ENCODE data around the gene CDH8.

DNA sequence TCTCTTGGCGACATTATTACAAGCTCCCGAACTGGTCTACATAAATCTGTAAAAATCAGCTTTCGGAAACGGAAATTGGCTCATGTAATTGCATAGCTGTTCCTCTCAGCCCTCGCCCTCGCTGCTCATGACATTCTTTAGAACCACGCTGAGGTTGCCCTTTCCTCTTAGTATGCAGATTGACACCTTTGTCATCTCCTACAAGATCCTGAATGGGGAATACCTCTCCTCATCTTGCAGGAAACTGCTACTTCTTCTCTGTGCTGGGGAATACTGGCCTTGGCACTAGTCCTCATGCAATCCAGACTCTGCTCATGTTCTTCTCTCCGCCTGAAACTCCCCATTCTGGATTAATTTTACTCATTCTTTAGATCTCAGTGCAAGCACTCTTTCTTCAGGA lies 22.2 kb upstream of the CDH8 start:
- TF ChIP-seq, protein P1, sequence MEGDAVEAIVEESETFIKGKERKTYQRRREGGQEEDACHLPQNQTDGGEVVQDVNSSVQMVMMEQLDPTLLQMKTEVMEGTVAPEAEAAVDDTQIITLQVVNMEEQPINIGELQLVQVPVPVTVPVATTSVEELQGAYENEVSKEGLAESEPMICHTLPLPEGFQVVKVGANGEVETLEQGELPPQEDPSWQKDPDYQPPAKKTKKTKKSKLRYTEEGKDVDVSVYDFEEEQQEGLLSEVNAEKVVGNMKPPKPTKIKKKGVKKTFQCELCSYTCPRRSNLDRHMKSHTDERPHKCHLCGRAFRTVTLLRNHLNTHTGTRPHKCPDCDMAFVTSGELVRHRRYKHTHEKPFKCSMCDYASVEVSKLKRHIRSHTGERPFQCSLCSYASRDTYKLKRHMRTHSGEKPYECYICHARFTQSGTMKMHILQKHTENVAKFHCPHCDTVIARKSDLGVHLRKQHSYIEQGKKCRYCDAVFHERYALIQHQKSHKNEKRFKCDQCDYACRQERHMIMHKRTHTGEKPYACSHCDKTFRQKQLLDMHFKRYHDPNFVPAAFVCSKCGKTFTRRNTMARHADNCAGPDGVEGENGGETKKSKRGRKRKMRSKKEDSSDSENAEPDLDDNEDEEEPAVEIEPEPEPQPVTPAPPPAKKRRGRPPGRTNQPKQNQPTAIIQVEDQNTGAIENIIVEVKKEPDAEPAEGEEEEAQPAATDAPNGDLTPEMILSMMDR (IDR thresholded peaks at IDR 0.05), result no peak
- TF ChIP-seq POLR2A (IDR thresholded peaks at IDR 0.05) (no peak), POLR2AphosphoS5 (IDR thresholded peaks at IDR 0.05; ENCODE audit: insufficient read depth in 1 of 2, low read depth in 1 of 2) (no peak)

Data from vagina (tissue), 2 donors.